H1 (cell line): ENCODE measurements around the gene MYH7. TPM values are rescaled to one million over a fixed set of nuclear protein-coding genes. Genes with fewer than 3 reads are reported as not detected.
A peak's percentile ranks its signal among the peaks of the same experiment; 100 is the strongest.

Source experiments
- BCL11A ChIP-seq, 2 experiments: IDR thresholded peaks; one replicate each; pipeline ENCODE4 v1.6.1; 2011; ENCODE audit warnings: low read depth in 2 of 2, low read length in 2 of 2, mild to moderate bottlenecking in 2 of 2
- CBX5 ChIP-seq: fragments of 300-800, 300-1000 bp; sonication (generic); IDR thresholded peaks from 2 replicates; pipeline ENCODE4 v1.7.1; 2016; ENCODE audit warnings: antibody characterized with exemption, low read length, low read depth
- EZH2 ChIP-seq: fragments of 200-600 bp; sonication (generic); IDR thresholded peaks from 2 replicates; pipeline ENCODE4 v1.7.1; 2012; ENCODE audit warnings: low read depth, mild to moderate bottlenecking, moderate library complexity, low read length, inconsistent platforms; ENCODE audit not compliant: severe bottlenecking
- GABPA ChIP-seq: IDR thresholded peaks from 2 replicates; pipeline ENCODE4 v1.6.1; 2011; ENCODE audit warnings: mild to moderate bottlenecking, low read length, moderate library complexity, borderline replicate concordance; ENCODE audit not compliant: insufficient read depth
- HDAC2 ChIP-seq, 2 experiments: fragments of 300-600 bp in 1 of 2; sonication (generic) in 1 of 2; IDR thresholded peaks; 2 replicates each; pipeline ENCODE4 v1.6.1; 2011 to 2012; ENCODE audit warnings: low read depth in 2 of 2, low read length in 2 of 2, mild to moderate bottlenecking in 2 of 2, moderate library complexity in 2 of 2, borderline replicate concordance in 1 of 2, inconsistent platforms in 1 of 2
- HDAC6 ChIP-seq: IDR thresholded peaks from one replicate; pipeline ENCODE4 v1.7.1; 2012; ENCODE audit warnings: low read depth, mild to moderate bottlenecking, inconsistent platforms, low read length, moderate library complexity
- KDM1A ChIP-seq: fragments of 200-600, 300-600 bp; sonication (generic); IDR thresholded peaks from 2 replicates; pipeline ENCODE4 v1.7.1; 2016; ENCODE audit warnings: mild to moderate bottlenecking, low read length, borderline replicate concordance
- NANOG ChIP-seq: IDR thresholded peaks from 2 replicates; pipeline ENCODE4 v1.6.1; 2011; ENCODE audit warnings: low read length, low read depth, mild to moderate bottlenecking, inconsistent platforms; ENCODE audit not compliant: insufficient read depth, poor library complexity, severe bottlenecking
- NRF1 ChIP-seq: IDR thresholded peaks from 2 replicates; pipeline ENCODE4 v1.6.1; 2011; ENCODE audit warnings: mild to moderate bottlenecking, low read depth, low read length, improper control_type of control experiment
- PHF8 ChIP-seq: fragments of 200-600 bp; sonication (generic); conservative IDR thresholded peaks from 2 replicates; pipeline ENCODE4 v1.7.1; 2012; ENCODE audit warnings: low read depth, mild to moderate bottlenecking, inconsistent platforms, low read length, moderate library complexity
- RFX5 ChIP-seq: IDR thresholded peaks from 2 replicates; pipeline ENCODE4 v1.6.1; 2011; ENCODE audit warnings: low read depth, low read length, improper control_type of control experiment, borderline replicate concordance
- SIN3A ChIP-seq, 2 experiments: IDR thresholded peaks in 1 of 2; conservative IDR thresholded peaks in 1 of 2; 2 replicates each; pipeline ENCODE4 v1.6.1; 2011 to 2012; ENCODE audit warnings: low read length in 2 of 2, improper control_type of control experiment in 1 of 2, low read depth in 1 of 2, mild to moderate bottlenecking in 1 of 2
- SP4 ChIP-seq: IDR thresholded peaks from 2 replicates; pipeline ENCODE4 v1.6.1; 2012; ENCODE audit warnings: low read length, inconsistent platforms
- SRF ChIP-seq: IDR thresholded peaks from 2 replicates; pipeline ENCODE4 v1.6.1; 2011; ENCODE audit warnings: mild to moderate bottlenecking, low read depth, low read length, moderate library complexity
- TAF7 ChIP-seq: optimal IDR thresholded peaks from 2 replicates; pipeline ENCODE3; 2011; ENCODE audit warnings: low read depth, mild to moderate bottlenecking, inconsistent platforms, low read length, moderate library complexity, borderline replicate concordance
- TBP ChIP-seq: IDR thresholded peaks from 2 replicates; pipeline ENCODE4 v1.6.1; 2011; ENCODE audit warnings: low read depth, low read length, improper control_type of control experiment
- YY1 ChIP-seq: IDR thresholded peaks from 2 replicates; pipeline ENCODE4 v1.6.1; 2011; ENCODE audit warnings: low read depth, mild to moderate bottlenecking, low read length
- ZNF274 ChIP-seq: IDR thresholded peaks from 2 replicates; pipeline ENCODE4 v1.7.0; 2012; ENCODE audit warnings: low read length, borderline replicate concordance; ENCODE audit errors: extremely low read depth
- polyA plus RNA-seq, 7 experiments: library from polyadenylated mRNA; depleted of rRNA in 3 of 7; stranded (reverse) in 5 of 7; unstranded in 2 of 7; fragments of >200 nt in 5 of 7; fragments of 200-250 nt in 2 of 7; gene quantifications; 1 replicate in 5 of 7; 2 replicates in 1 of 7; 4 replicates in 1 of 7; pipeline versions ENCODE4 v1.2.1 to v1.2.3, GENCODE V29; 2011 to 2013; ENCODE audit warnings: missing spikeins in 2 of 7, mixed read lengths in 2 of 7
- total RNA-seq: library from RNA; stranded (reverse); fragmentation: NEBNext Ultra II Directional; extraction: Animal tissue kit (Norgen Biotek cat#: 25700); gene quantifications from 2 replicates; pipeline ENCODE4 v1.2.1, GENCODE V29; 2021
- TF ChIP-seq, protein P1 (sequence below): IDR thresholded peaks from 2 replicates; pipeline ENCODE4 v1.6.1; 2011; ENCODE audit warnings: low read depth, mild to moderate bottlenecking, low read length; ENCODE audit not compliant: insufficient read depth
- TF ChIP-seq, protein P2 (sequence below): IDR thresholded peaks from 2 replicates; pipeline ENCODE4 v1.6.1; 2012; ENCODE audit warnings: inconsistent platforms
- TF ChIP-seq, protein P3 (sequence below): IDR thresholded peaks from 2 replicates; pipeline ENCODE4 v1.6.1; 2012; ENCODE audit warnings: inconsistent platforms

MYH7 gene
- total and polyA plus RNA-seq, 2 of the 8 experiments (the other 6 are each of a cell fraction or from before 2014, with no cell fraction given) = not detected

DNA sequence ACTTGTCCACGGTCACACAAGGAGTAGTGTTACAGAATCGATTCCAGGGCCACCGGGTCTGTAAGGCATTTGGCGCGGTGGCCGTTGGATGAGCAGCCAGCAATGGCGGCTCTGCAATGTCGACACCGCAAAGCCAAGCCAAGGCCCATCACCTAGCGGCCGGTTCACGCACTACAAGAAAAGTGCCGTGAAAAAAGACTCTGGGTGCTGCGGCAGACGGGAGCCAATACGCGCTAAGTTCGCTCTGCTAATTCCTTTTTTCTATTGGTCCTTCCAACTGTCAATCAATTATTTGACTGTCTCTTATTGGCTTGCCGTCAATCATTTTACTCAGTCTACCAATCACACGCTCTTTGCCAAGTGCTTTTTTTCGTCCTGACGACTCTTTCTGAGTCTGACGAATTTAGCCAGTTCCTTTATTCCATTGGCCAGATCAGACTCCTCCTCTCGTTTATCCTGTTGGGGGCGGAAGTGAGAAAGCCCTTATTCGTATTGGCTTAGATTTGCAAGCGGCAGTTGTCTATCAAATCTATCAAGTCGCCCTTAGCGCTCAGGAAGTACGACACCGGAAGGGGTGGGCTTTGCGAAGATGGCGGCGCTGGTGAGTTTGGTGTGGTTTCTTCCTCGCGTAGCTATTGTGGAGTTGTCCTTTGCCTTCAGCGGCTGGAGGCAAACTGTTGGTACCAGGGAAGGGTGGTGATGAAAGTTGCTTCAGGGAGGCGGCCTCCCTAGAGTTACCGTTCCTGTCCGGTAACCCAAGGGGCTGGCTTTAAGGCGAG lies 33.9 kb upstream of the MYH7 start, which contains the start of gene NGDN (continued):
- peak in 1 of 2 experiments; percentile 63; a peak in 2 of 4 replicates for TF ChIP-seq SIN3A (conservative IDR thresholded peaks at IDR 0.05 in 1 of 2, IDR thresholded peaks at IDR 0.05 in 1 of 2; ENCODE audit: low read depth in 1 of 2, low read length in 2 of 2)
- TF ChIP-seq BCL11A (IDR thresholded peaks at IDR 0.05; ENCODE audit: low read depth in 2 of 2, low read length in 2 of 2) = no peak
- peak; percentile 45; the same call in 1 of the 2 replicates for TF ChIP-seq SRF
- TF ChIP-seq SP4 = peak; percentile 20; the same call in 1 of the 2 replicates
- no peak for TF ChIP-seq CBX5
- no peak for TF ChIP-seq KDM1A
- TF ChIP-seq NANOG = no peak
- TF ChIP-seq, protein P1, sequence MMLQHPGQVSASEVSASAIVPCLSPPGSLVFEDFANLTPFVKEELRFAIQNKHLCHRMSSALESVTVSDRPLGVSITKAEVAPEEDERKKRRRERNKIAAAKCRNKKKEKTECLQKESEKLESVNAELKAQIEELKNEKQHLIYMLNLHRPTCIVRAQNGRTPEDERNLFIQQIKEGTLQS = peak; percentile 67; the same call in 1 of the 2 replicates
- peak in 1 of 2 experiments; percentile 98; a peak in 2 of 4 replicates for TF ChIP-seq HDAC2 (IDR thresholded peaks at IDR 0.05; ENCODE audit: borderline replicate concordance in 1 of 2, low read depth in 2 of 2, low read length in 2 of 2)
- no peak for TF ChIP-seq HDAC6
- peak; percentile 79 for TF ChIP-seq TAF7
- peak; percentile 97 for TF ChIP-seq GABPA
- no peak for TF ChIP-seq NRF1
- peak; percentile 93 for TF ChIP-seq PHF8
- peak; percentile 98 for TF ChIP-seq YY1
- TF ChIP-seq ZNF274 = no peak
- TF ChIP-seq EZH2 = no peak
- TF ChIP-seq, protein P2, sequence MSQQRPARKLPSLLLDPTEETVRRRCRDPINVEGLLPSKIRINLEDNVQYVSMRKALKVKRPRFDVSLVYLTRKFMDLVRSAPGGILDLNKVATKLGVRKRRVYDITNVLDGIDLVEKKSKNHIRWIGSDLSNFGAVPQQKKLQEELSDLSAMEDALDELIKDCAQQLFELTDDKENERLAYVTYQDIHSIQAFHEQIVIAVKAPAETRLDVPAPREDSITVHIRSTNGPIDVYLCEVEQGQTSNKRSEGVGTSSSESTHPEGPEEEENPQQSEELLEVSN = peak; percentile 47; the same call in 1 of the 2 replicates
- TF ChIP-seq, protein P3, sequence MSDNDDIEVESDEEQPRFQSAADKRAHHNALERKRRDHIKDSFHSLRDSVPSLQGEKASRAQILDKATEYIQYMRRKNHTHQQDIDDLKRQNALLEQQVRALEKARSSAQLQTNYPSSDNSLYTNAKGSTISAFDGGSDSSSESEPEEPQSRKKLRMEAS = peak; percentile 41; the same call in 1 of the 2 replicates
- TF ChIP-seq RFX5 = peak; percentile 74; the same call in 1 of the 2 replicates
- TF ChIP-seq TBP = peak; percentile 66
